HEK293T (cell line): ENCODE measurements around the gene C1QTNF6.

Experiments
- FOXM1 ChIP-seq: fragments of 450-650 bp; IDR thresholded peaks from 2 replicates; pipeline ENCODE4 v1.6.1; 2017; ENCODE audit warnings: mild to moderate bottlenecking, borderline replicate concordance
- SP1 ChIP-seq: fragments of 450-650 bp; IDR thresholded peaks from 2 replicates; pipeline ENCODE4 v1.6.1; 2017
- TARDBP ChIP-seq: fragments of 450-650 bp; IDR thresholded peaks from 2 replicates; pipeline ENCODE4 v1.6.1; 2016
- ZNF384 ChIP-seq: fragments of 450-650 bp; IDR thresholded peaks from 2 replicates; pipeline ENCODE4 v1.6.1; 2016

- no peak for TF ChIP-seq TARDBP
- no peak for TF ChIP-seq SP1
- TF ChIP-seq ZNF384: no peak
- TF ChIP-seq FOXM1: no peak
Observed at GRCh38 chr22:37215890-37216289, 27.8 kb upstream of the C1QTNF6 start.
